NCI-H1105 treated with DMSO at 0.1 percent for 48 hours (cell line): ENCODE results near the gene TMEM14C.

Source experiments
- DNase-seq: peaks from one replicate; lab custom pipeline; 2025; lab: John Stamatoyannopoulos, UW

Gene TMEM14C

DNA sequence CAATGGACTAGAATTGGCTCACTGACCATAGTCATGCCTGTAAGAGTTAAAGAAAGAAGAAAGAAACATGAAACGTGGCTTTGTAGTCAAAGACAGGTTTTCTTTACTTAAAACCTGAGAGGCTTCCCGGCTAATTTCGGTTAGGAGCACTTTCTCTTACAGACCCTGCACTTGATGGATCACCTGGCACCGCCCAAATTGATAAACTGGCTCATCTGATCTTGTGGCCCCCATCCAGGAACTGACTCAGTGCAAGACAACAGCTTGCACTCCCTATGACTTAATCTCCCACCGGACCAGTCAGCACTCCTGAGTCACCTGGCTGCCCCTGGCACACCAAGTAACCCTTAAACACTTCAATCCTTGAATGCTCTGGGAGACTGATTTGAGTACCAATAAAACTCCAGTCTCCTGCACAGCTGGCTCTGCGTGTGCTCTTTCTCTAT, 37.0 kb downstream of the TMEM14C start:
- no peak for DNase-seq

GRCh38 chr6:10763006-10763405, 40.1 kb downstream of the TMEM14C start:
- no peak for DNase-seq

- no peak for DNase-seq
These were observed 46.5 kb downstream of the TMEM14C start for GRCh38 chr6:10769419-10769818.

GRCh38 chr6:10771371-10771894, 48.6 kb downstream of the TMEM14C start:
- no peak for DNase-seq

- DNase-seq, result no peak
These were observed 55.4 kb downstream of the TMEM14C start for GRCh38 chr6:10778230-10778629.

GRCh38 chr6:10779076-10779475, 56.2 kb downstream of the TMEM14C start:
- no peak for DNase-seq
